ENCODE measurements around the gene CAMK2N1.

Gene CAMK2N1

DNA sequence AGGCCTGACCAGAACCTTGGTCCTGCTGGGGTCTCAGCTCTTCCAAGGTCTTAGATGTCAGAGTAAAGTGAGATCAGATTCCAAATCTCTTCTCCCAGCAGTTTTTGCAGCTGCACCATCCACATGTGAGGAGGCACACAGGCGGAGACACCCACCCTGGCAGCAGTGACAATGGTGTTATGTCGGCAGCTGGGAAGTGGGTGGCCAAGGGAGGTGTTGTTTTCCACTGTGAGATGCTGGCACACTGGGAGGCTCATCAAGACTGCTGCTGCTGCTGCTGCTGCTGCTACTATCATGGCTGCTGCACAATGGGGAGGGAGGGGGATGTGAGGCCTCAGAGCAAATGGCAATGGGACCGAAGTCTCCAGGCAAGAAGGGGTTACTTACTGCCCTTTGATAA, 23.6 kb downstream of the CAMK2N1 start:
- Histone ChIP-seq H3K27ac (no peak overlapping the region), H3K4me3 (no peak overlapping the region)

GRCh38 chr1:20458717-20459116, 27.3 kb downstream of the CAMK2N1 start:
- no peak overlapping the region for H3K27ac ChIP-seq
- no peak overlapping the region for H3K4me3 ChIP-seq

GRCh38 chr1:20454004-20454403, 32.0 kb downstream of the CAMK2N1 start:
- Histone ChIP-seq H3K4me3 (no peak overlapping the region), H3K27ac (no peak overlapping the region)

GRCh38 chr1:20449735-20450311, 36.2 kb downstream of the CAMK2N1 start:
- H3K27ac ChIP-seq = no peak overlapping the region
- no peak overlapping the region for H3K4me3 ChIP-seq

GRCh38 chr1:20448671-20449071, 37.3 kb downstream of the CAMK2N1 start:
- Histone ChIP-seq H3K27ac (no peak overlapping the region), H3K4me3 (no peak overlapping the region)

DNA sequence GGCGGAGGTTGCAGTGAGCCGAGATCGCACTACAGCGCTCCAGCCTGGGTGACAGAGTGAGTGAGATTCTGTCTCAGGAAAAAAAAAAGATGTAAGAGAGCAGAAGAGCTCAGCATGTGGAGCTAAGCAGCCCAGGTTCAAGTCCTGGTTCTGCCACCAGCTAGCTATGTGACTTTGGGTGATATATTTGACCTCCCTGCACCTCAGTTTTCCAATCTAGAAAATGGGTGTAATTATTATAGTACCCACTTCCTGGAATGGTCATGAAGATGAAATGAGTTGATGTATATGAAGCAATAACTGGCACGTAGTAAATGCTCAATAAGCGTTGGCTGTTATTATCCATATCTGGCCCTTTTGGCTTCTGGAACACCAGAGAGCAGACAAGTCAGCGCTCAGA, 38.2 kb downstream of the CAMK2N1 start:
- Histone ChIP-seq H3K27ac (no peak overlapping the region), H3K4me3 (no peak overlapping the region)

DNA sequence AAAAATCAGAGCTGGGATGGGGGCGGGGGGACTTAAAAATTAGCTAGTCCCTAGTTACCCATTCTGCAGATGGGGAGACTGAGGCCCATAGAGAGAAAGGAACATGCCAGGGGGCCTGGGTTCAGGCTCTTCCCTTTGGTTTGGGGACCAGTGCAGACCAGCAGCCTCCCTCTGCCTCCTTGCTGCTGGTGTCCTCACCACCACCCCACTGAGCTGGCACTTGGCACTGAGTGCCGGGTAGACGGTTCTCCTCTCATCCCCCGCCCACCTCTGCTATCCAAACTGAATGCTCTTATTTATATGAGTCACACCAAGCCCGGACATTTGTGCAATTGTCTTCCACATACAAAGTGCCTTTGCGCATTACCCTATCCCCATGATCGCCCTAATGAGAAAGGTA, 39.2 kb downstream of the CAMK2N1 start:
- H3K27ac ChIP-seq = no peak overlapping the region
- no peak overlapping the region for H3K4me3 ChIP-seq

GRCh38 chr1:20445956-20446355, 40.1 kb downstream of the CAMK2N1 start:
- no peak overlapping the region for H3K4me3 ChIP-seq
- no peak overlapping the region for H3K27ac ChIP-seq

DNA sequence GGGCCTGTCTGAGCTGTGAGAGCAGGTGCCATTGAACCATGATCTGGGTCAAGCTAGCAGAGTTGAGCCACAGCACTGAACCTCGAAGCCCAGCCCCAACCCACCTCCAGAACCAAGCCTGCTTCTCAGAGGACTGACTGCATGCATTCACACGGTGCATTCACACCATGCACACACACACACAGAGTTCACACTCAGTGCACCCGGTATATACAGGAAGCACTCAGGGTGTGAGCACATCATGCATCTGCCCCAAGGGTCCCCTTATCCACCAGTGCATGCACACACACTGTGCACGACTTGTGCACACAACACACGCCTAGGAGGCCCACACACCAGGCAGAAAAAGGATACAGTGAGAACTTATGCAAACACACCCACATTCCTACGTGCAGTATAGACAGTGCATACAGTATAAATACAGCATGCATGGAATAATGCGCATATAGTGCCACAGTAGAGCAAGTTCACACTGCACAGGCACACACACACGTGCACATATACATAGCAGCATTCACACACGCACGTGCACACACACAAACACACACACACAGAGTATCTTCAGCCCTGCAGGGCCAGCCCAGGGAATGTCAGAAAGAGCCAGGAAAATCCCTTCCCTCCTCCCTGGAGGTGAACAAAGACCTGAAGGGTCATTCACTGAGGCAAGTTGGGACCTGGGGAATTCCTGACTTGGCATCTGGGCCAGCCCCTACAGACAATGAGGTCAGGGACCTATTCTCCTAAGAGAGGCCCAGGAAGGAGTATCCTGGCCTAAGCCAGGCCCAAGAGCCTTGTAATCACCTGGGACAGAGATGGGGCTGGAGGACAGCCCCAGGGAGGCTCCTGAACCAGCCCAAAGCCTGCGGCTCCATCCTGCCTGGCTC, 42.1 kb downstream of the CAMK2N1 start:
- no peak overlapping the region for H3K27ac ChIP-seq
- H3K4me3 ChIP-seq = no peak overlapping the region

DNA sequence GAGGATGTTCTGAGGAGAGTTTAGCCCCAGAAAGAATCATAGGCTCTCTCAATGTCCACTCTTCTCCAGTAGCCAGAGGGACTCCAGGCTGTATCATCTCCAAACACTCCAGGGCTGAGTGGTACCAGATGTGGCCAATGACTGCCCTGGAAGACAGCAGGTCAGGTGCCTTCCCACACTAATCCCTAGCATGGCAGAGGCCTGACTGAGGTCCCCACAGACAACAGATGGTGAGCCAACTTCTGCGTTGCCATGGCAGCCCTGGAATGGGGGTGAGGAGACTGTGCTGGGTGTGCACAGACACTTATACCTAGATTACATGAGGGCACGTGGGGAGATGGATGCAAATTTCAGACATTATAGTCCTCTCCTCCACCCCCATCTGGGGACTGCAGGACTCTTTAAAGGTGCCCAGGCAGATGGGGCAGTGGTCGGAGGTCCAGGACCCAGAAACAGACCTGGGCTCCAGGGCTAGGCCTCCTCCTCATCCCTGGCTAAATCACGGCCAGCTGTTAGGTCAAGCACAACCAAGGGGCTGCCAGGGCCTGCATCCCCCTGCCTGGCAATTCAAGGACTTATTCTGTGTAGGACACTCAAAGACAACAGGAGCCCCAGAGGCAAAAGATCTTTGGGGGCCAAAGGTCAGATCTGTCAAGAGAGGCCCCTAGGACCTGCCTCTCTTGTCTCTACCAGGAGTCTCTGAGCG, 42.9 kb downstream of the CAMK2N1 start:
- Histone ChIP-seq H3K4me3 (no peak overlapping the region), H3K27ac (no peak overlapping the region)

DNA sequence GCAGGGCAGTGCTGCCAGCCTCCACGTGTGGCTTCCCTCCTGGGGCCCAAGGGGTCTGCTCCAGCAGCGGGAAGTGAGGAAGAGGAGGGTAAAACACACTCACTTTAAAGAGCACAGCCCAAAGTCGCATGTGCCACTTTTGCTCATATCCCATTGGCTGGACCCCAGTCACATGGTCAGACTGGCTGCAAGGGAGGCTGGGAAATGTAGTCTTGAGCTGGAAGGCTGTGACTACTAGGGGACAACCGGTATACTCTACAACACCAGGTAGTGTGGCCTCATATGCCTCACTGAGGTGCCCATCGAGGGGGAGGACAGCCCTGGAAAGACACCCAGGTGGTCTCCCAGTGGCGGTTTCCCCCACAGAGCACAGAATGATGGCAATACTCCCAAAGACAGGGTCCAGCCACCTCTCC, 45.2 kb downstream of the CAMK2N1 start:
- no peak overlapping the region for H3K4me3 ChIP-seq
- no peak overlapping the region for H3K27ac ChIP-seq

DNA sequence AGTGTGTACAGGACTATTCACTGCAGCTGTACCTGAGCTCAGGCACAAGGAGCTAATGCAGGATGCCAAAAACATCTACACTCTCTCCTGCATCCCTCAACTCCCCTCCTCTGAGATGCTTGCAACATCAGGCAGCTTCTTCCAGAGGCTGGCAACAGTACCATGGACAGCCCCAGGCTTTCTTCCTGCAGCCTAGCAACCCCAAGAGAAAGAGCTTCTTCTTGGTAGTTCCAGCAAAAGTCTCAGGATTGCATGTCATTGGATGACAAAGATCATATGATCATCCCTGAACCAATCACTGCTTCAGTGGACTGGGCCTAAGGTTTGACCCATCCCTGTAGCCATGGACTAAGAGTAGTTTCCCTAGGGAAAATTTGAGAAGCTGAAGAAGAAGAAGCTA, 46.7 kb downstream of the CAMK2N1 start:
- no peak overlapping the region for H3K4me3 ChIP-seq
- H3K27ac ChIP-seq = no peak overlapping the region

DNA sequence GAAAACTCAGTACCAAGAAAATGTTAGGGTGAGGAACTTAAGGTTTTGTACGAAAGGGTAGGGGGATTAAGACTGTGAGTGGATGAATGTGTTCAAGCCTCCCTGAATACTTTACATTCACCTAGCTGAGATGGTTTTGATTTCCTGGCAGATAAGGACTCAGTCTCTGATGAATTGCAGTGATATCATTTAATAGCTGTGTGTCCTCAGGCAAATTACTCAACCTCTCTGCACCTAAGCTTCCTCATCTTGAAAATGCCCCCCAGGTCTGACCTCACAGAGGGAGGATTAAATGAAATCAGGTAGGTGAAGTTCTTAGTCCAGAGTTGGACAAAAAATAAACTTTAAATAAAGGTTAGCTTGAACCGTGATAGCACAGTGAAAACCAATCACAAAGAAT, 48.4 kb downstream of the CAMK2N1 start:
- Histone ChIP-seq H3K4me3 (no peak overlapping the region), H3K27ac (no peak overlapping the region)

- no peak overlapping the region for H3K4me3 ChIP-seq
- H3K27ac ChIP-seq = no peak overlapping the region
Measured at GRCh38 chr1:20432891-20433290, 53.1 kb downstream of the CAMK2N1 start.
